Measurements from ENCODE around the gene SLC7A14.

SLC7A14 gene

GRCh38 chr3:170467007-170467406 lies 118.9 kb downstream of the SLC7A14 start:
- peak; percentile 89 for DNase-seq

GRCh38 chr3:170465955-170466354 lies 119.9 kb downstream of the SLC7A14 start:
- no peak for DNase-seq

GRCh38 chr3:170463011-170463410 lies 122.9 kb downstream of the SLC7A14 start:
- no peak for DNase-seq

GRCh38 chr3:170458285-170458684 lies 127.6 kb downstream of the SLC7A14 start:
- DNase-seq = no peak

GRCh38 chr3:170454509-170454908 lies 131.4 kb downstream of the SLC7A14 start:
- DNase-seq = no peak

GRCh38 chr3:170450039-170450438 lies 135.8 kb downstream of the SLC7A14 start:
- DNase-seq = no peak

GRCh38 chr3:170448584-170448983 lies 137.3 kb downstream of the SLC7A14 start:
- DNase-seq = no peak

GRCh38 chr3:170443457-170443856 lies 142.4 kb downstream of the SLC7A14 start:
- no peak for DNase-seq

GRCh38 chr3:170442947-170443346 lies 142.9 kb downstream of the SLC7A14 start:
- no peak for DNase-seq

GRCh38 chr3:170441412-170441811 lies 144.5 kb downstream of the SLC7A14 start:
- no peak for DNase-seq

- no peak for DNase-seq
Measured at GRCh38 chr3:170440344-170440743, 145.5 kb downstream of the SLC7A14 start.

- DNase-seq = no peak
Measured at GRCh38 chr3:170438836-170439235, 147.0 kb downstream of the SLC7A14 start.

- DNase-seq = no peak
Measured at GRCh38 chr3:170437696-170438407, 148.0 kb downstream of the SLC7A14 start.

- no peak for DNase-seq
Measured at GRCh38 chr3:170437176-170437575, 148.7 kb downstream of the SLC7A14 start.

GRCh38 chr3:170436697-170437096 lies 149.2 kb downstream of the SLC7A14 start:
- DNase-seq = no peak

GRCh38 chr3:170432416-170432815 lies 153.5 kb downstream of the SLC7A14 start:
- no peak for DNase-seq

- no peak for DNase-seq
Measured at GRCh38 chr3:170431054-170431453, 154.8 kb downstream of the SLC7A14 start.

GRCh38 chr3:170429050-170429449 lies 156.8 kb downstream of the SLC7A14 start:
- DNase-seq = no peak

- no peak for DNase-seq
Measured at GRCh38 chr3:170428095-170428494, 157.8 kb downstream of the SLC7A14 start.

- no peak for DNase-seq
Measured at GRCh38 chr3:170426240-170426797, 159.6 kb downstream of the SLC7A14 start.

- no peak for DNase-seq
Measured at GRCh38 chr3:170425491-170426239, 160.2 kb downstream of the SLC7A14 start.

- DNase-seq = no peak
Measured at GRCh38 chr3:170424879-170425278, 161.0 kb downstream of the SLC7A14 start.

GRCh38 chr3:170423001-170423615 lies 162.8 kb downstream of the SLC7A14 start:
- no peak for DNase-seq

- DNase-seq = no peak
Measured at GRCh38 chr3:170421758-170422157, 164.1 kb downstream of the SLC7A14 start.
